ENCODE results near the gene VCPKMT. TPM values are rescaled to one million over a fixed set of nuclear protein-coding genes. Genes with fewer than 3 reads are reported as not detected.

Gene VCPKMT
- total and polyA plus RNA-seq, 7 donors, result 3.5 to 12.2 (median 8.3) TPM

DNA sequence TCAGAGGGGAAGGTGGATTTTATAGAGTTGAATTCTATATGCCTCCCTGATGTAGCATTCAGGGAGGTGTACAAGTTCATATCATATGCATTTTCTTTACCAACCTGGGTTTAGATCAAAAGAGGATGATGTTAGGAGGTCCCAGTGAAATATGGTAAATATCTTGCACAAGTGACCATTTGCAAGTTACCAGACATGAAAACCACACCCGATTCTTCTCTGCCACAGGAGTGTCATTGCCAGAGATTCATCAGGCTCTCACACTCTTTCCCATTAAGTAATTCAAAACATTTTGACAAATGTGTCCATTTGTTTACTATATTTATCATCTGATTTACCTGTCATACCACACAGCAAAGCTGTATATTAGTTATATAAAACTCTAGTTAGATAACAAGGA is 44.0 kb downstream of the VCPKMT start:
- no peak for TF ChIP-seq EP300 (IDR thresholded peaks at IDR 0.05)
- TF ChIP-seq, protein P1, sequence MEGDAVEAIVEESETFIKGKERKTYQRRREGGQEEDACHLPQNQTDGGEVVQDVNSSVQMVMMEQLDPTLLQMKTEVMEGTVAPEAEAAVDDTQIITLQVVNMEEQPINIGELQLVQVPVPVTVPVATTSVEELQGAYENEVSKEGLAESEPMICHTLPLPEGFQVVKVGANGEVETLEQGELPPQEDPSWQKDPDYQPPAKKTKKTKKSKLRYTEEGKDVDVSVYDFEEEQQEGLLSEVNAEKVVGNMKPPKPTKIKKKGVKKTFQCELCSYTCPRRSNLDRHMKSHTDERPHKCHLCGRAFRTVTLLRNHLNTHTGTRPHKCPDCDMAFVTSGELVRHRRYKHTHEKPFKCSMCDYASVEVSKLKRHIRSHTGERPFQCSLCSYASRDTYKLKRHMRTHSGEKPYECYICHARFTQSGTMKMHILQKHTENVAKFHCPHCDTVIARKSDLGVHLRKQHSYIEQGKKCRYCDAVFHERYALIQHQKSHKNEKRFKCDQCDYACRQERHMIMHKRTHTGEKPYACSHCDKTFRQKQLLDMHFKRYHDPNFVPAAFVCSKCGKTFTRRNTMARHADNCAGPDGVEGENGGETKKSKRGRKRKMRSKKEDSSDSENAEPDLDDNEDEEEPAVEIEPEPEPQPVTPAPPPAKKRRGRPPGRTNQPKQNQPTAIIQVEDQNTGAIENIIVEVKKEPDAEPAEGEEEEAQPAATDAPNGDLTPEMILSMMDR (IDR thresholded peaks at IDR 0.05), result no peak
- no peak for TF ChIP-seq POLR2AphosphoS5 (IDR thresholded peaks at IDR 0.05)
- TF ChIP-seq POLR2A (IDR thresholded peaks at IDR 0.05), result no peak
- DNase-seq, result no peak
- 50 to 94% methylated on average over 1 of the region's 1 CpG for WGBS, 2 donors
- H3K4me3 ChIP-seq, result no peak overlapping the region
- no peak overlapping the region for H3K27ac ChIP-seq
- no peaks in the 10 kb centered on the region for H3K4me1 ChIP-seq
- H3K27me3 ChIP-seq, result no peaks in the 10 kb centered on the region
- intact Hi-C loops (cut with DNase I), result no loop called here
- H3K9me3 ChIP-seq, result no peaks in the 10 kb centered on the region
- H3K36me3 ChIP-seq, result no peaks in the 10 kb centered on the region

DNA sequence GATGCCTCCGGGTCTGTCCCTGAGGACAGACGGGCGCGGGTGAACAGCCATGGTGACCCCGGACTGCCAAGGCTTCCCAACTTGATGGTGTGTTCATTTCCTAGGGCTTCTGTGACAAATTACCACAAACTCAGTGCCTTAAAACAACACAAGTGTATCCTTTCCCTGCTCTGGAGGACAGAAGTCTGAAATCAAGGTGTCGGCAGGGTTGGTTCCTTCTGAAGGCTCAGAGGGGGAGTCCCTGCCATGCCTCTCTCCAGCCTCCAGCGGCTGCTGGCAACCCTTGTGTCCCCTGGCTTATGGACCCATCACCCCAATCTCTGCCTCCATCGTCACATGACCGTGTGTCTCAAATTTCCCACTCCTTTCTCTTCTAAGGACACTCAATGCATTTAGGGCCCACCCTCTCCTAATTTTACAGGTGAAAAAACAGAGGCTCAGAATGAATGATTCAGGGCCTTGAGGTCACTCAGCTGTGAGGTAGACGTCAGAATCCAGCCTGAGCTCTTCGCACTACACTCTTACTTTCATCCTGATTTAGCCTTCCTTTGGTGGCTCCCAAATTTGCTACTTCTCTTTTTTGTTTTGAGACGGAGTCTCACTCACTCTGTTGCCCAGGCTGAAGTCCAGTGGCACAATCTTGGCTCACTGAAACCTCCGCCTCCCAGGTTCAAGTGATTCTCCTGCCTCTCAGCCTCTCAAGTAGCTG is 45.4 kb downstream of the VCPKMT start:
- no peaks in the 10 kb centered on the region for H3K9me3 ChIP-seq
- no peak overlapping the region for H3K27ac ChIP-seq
- TF ChIP-seq EP300 (IDR thresholded peaks at IDR 0.05) (no peak), POLR2A (IDR thresholded peaks at IDR 0.05) (no peak), POLR2AphosphoS5 (IDR thresholded peaks at IDR 0.05) (no peak)
- H3K4me1 ChIP-seq, result no peaks in the 10 kb centered on the region
- WGBS, 2 donors, result 82 to 92% methylated on average over 13 of the region's 13 CpGs
- H3K4me3 ChIP-seq, result no peak overlapping the region
- intact Hi-C loops (cut with DNase I), result no loop called here
- no peaks in the 10 kb centered on the region for H3K27me3 ChIP-seq
- H3K36me3 ChIP-seq, result no peaks in the 10 kb centered on the region
- no peak for DNase-seq

DNA sequence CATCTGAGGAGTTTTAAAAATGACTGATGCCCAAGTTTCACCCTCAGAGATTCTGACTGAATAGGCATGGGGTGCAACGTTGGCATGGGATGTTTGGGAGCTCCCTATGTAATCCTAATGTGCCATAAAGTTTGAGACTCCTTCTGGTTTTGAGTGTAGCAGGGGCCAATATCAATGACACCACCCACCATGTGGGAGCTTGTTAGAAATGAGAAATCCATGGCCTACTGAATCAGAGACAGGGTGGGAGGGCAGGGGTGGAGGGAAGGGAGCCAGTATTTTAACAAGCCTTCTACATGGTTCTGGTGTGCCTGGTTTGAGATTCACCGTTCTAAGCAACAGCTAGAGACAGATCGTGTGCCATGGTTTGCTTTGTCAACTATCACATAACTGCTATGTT is 46.1 kb downstream of the VCPKMT start:
- Histone ChIP-seq H3K4me3 (no peak overlapping the region), H3K4me1 (no peaks in the 10 kb centered on the region), H3K9me3 (no peaks in the 10 kb centered on the region), H3K27me3 (no peaks in the 10 kb centered on the region), H3K27ac (no peak overlapping the region), H3K36me3 (no peaks in the 10 kb centered on the region)
- intact Hi-C loops (cut with DNase I), result no loop called here
- TF ChIP-seq, protein P1 (IDR thresholded peaks at IDR 0.05), result no peak
- TF ChIP-seq POLR2AphosphoS5 (IDR thresholded peaks at IDR 0.05), result no peak
- no peak for TF ChIP-seq EP300 (IDR thresholded peaks at IDR 0.05)
- TF ChIP-seq POLR2A (IDR thresholded peaks at IDR 0.05), result no peak
- WGBS, 2 donors, result 74 to 84% methylated on average over 3 of the region's 3 CpGs
- no peak for DNase-seq

DNA sequence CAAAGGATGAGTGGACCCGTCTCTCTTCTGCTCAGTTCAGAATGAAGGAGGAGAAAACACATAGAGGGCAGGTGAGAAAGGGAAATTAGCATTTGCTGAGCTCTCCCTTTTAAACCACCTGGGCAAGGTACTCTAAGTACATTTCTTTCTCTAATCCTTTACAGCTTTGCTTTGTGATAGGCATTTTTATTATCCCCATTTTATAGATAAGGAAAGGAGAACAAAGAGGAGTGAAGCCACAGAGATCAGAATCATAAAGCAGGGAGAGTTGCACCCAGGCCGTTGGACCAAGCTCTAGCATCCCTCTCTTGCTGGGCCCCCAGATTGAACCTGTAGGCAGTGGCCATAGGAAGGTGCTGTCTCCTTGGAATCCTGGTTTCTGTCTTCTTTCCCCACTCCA is 47.0 kb downstream of the VCPKMT start:
- TF ChIP-seq POLR2AphosphoS5 (IDR thresholded peaks at IDR 0.05) (no peak), EP300 (IDR thresholded peaks at IDR 0.05) (no peak), POLR2A (IDR thresholded peaks at IDR 0.05) (no peak)
- TF ChIP-seq, protein P1 (IDR thresholded peaks at IDR 0.05), result no peak
- Histone ChIP-seq H3K9me3 (no peaks in the 10 kb centered on the region), H3K36me3 (no peaks in the 10 kb centered on the region), H3K27ac (no peak overlapping the region), H3K4me3 (no peak overlapping the region), H3K4me1 (no peaks in the 10 kb centered on the region), H3K27me3 (no peaks in the 10 kb centered on the region)
- WGBS, 2 donors, result 19 to 49% methylated on average over 2 of the region's 2 CpGs
- intact Hi-C loops (cut with DNase I), result no loop called here
- no peak for DNase-seq

DNA sequence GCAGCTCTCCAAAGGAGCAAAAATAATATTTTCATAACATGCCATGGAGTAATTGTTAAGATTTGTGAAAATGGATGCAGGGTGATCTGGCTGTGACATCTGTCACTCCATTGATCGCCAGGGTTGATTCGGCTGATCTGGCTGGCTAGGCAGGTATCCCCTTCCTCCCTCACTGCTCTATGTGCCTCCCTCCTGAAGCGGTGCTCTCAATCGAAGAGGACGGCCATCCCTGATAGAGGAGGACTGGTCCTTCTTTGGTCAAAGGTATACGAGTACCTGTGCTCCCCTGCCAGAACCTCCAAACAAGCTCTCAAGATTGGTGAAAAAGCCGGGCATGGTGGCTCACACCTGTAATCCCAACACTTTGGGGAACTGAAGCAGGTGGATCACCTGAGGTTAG is 47.9 kb downstream of the VCPKMT start:
- Histone ChIP-seq H3K36me3 (no peaks in the 10 kb centered on the region), H3K9me3 (no peaks in the 10 kb centered on the region), H3K27me3 (no peaks in the 10 kb centered on the region), H3K4me1 (no peaks in the 10 kb centered on the region), H3K4me3 (no peak overlapping the region), H3K27ac (no peak overlapping the region)
- intact Hi-C loops (cut with DNase I), result no loop called here
- WGBS, 2 donors, result 95 to 97% methylated on average over 7 of the region's 7 CpGs
- TF ChIP-seq, protein P1 (IDR thresholded peaks at IDR 0.05), result no peak
- DNase-seq, result no peak

Measured in sigmoid colon (tissue), 7 donors.